Measurements from ENCODE around the gene ELP2. TPM values are rescaled to one million over a fixed set of nuclear protein-coding genes. Genes with fewer than 3 reads are reported as not detected.

ELP2 gene
- total and polyA plus RNA-seq, 2 of the 8 experiments (the other 6 are each of a cell fraction or from before 2014, with no cell fraction given) = 55.8 to 165 TPM

DNA sequence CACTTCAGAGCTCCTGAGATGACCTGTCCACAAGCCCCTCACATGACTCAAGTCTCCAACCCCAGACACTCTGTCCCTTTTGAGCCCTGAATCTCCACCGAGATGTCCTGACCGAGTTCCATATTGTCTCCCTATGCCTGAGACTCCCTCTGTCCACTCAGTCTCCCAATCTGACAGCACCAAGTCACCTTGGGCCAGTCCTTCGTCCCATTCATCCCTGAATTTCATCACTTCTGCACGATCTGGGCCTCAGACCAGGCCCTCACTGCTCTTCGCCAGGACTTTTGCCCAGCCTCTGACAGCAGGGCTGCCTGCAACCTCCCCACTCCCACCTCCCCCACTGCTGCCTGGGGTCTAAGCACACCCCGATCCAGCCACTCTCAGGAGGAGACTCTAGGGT lies 53.3 kb downstream of the ELP2 start:
- H2BK5ac ChIP-seq (ENCODE audit: low read depth, low read length) = no peak overlapping the region
- H4K91ac ChIP-seq (replicated peaks; ENCODE audit: insufficient read length, low read length) = peak overlapping the region; percentile 49
- H3K4ac ChIP-seq (replicated peaks; ENCODE audit: insufficient read length, low read depth, low read length) = no peak overlapping the region
- H3K9me3 ChIP-seq (ENCODE audit: insufficient read depth in 2 of 2, low read depth in 1 of 2, low read length in 1 of 2) = no peaks in the 10 kb centered on the region
- H4K20me1 ChIP-seq (replicated peaks in 1 of 2; ENCODE audit: control insufficient read depth in 1 of 2, insufficient read depth in 2 of 2, low read length in 2 of 2) = peaks cover 0 to 2% of the 10 kb centered on the region in 2 experiments
- no peak overlapping the region for H3K27ac ChIP-seq (ENCODE audit: low read depth, low read length)
- H3K79me2 ChIP-seq (ENCODE audit: control insufficient read depth in 1 of 2, insufficient read depth in 2 of 2, low read length in 2 of 2) = no peaks in the 10 kb centered on the region
- no peak overlapping the region for H2BK15ac ChIP-seq (ENCODE audit: low read length)
- no peaks in the 10 kb centered on the region for H3K36me3 ChIP-seq (ENCODE audit: control insufficient read depth in 2 of 4, insufficient read depth in 4 of 4, low read length in 3 of 4)
- H3K56ac ChIP-seq (replicated peaks; ENCODE audit: insufficient read length, low read depth, low read length) = no peak overlapping the region
- no peak overlapping the region for H3K18ac ChIP-seq (ENCODE audit: extremely low read depth, low read length)
- WGBS, 2 experiments (ENCODE audit: extremely low coverage in 1 of 2, insufficient coverage in 1 of 2, insufficient read length in 1 of 2, insufficient replicate concordance in 2 of 2, low coverage in 1 of 2, low lambda C conversion rate in 2 of 2, missing lambda C conversion rate in 1 of 2) = 90% methylated on average over 6 of the region's 6 CpGs; no CpG with 5 or more reads in 1 of the 2 experiments
- no peak overlapping the region for H2BK120ac ChIP-seq (replicated peaks; ENCODE audit: low read depth, low read length)
- no peak overlapping the region for H3K9ac ChIP-seq (replicated peaks in 1 of 4; ENCODE audit: extremely low read depth in 1 of 4, low read depth in 3 of 4, low read length in 3 of 4)
- H4K8ac ChIP-seq (ENCODE audit: extremely low read depth, insufficient read depth, low read length) = no peak overlapping the region
- H3K14ac ChIP-seq (ENCODE audit: insufficient read length) = no peak overlapping the region
- H2BK20ac ChIP-seq (ENCODE audit: low read length) = no peak overlapping the region
- H4K5ac ChIP-seq (ENCODE audit: insufficient read length, low read depth, low read length) = no peak overlapping the region
- H2AFZ ChIP-seq (ENCODE audit: low read length) = no peak overlapping the region
- peaks cover 0 to 28% (median 19%) of the 10 kb centered on the region in 4 experiments; a peak in 6 of 7 replicates for H3K27me3 ChIP-seq (replicated peaks in 1 of 4; ENCODE audit: control insufficient read depth in 3 of 4, extremely low read depth in 1 of 4, insufficient read depth in 3 of 4, low read length in 3 of 4)
- no peak overlapping the region for H3K4me3 ChIP-seq (ENCODE audit: extremely low read depth in 1 of 4, insufficient read depth in 2 of 4, low read depth in 3 of 4, low read length in 4 of 4)
- H3K4me2 ChIP-seq (ENCODE audit: insufficient read depth in 1 of 2, low read depth in 2 of 2, low read length in 2 of 2) = no peak overlapping the region
- ChIA-PET CTCF (ENCODE audit: partially characterized antibody) (no interaction called here), POLR2A (ENCODE audit: partially characterized antibody) (interaction anchor here (0.8 to 0.9 kb wide), 2 partner anchors 13 to 104 kb away, joined by 3 to 5 read pairs; no protein-coding TSS in a partner anchor)
- TF ChIP-seq TCF12 (IDR thresholded peaks at IDR 0.05; ENCODE audit: low read depth, low read length) (no peak), KDM5A (IDR thresholded peaks at IDR 0.05; ENCODE audit: low read length) (no peak), E2F6 (IDR thresholded peaks at IDR 0.05) (no peak), ZNF274 (IDR thresholded peaks at IDR 0.05; ENCODE audit: borderline replicate concordance, extremely low read depth, low read length) (no peak), RFX5 (IDR thresholded peaks at IDR 0.05; ENCODE audit: borderline replicate concordance, low read depth, low read length) (no peak), ATF3 (IDR thresholded peaks at IDR 0.05; ENCODE audit: insufficient read depth, low read depth, low read length) (no peak)
- DNase-seq (ENCODE audit: low read depth in 1 of 2, low spot score in 2 of 2) (no peak), FAIRE-seq (no peak)
- H3K79me1 ChIP-seq (ENCODE audit: low read depth, low read length) = no peaks in the 10 kb centered on the region
- H3K23me2 ChIP-seq (ENCODE audit: low read depth, low read length) = peaks cover 15% of the 10 kb centered on the region; the same call in 1 of the 2 replicates
- H3K4me1 ChIP-seq (replicated peaks in 1 of 4; ENCODE audit: control insufficient read depth in 3 of 4, insufficient read depth in 4 of 4, low read length in 3 of 4) = peaks cover 0 to 7% (median 4%) of the 10 kb centered on the region in 4 experiments; a peak in 6 of 7 replicates
- no peak overlapping the region for H3K23ac ChIP-seq (ENCODE audit: insufficient read length)
- no peak overlapping the region for H2BK12ac ChIP-seq (ENCODE audit: low read depth, low read length)
- H2AK5ac ChIP-seq (ENCODE audit: low read depth, low read length) = no peak overlapping the region
